GM10847 (cell line): ENCODE data around the gene HPCAL4.

Experiments used
- POLR2A ChIP-seq: IDR thresholded peaks from 2 replicates; pipeline ENCODE4 v1.6.1; 2011; ENCODE audit not compliant: insufficient read length; ENCODE audit errors: extremely low read depth

Gene HPCAL4

GRCh38 chr1:39632682-39633417 is 58.4 kb downstream of the HPCAL4 start:
- TF ChIP-seq POLR2A, result no peak

GRCh38 chr1:39632323-39632681 is 58.9 kb downstream of the HPCAL4 start:
- TF ChIP-seq POLR2A, result no peak

GRCh38 chr1:39631361-39632322 is 59.6 kb downstream of the HPCAL4 start:
- no peak for TF ChIP-seq POLR2A

- no peak for TF ChIP-seq POLR2A
Measured at GRCh38 chr1:39628807-39629350, 62.4 kb downstream of the HPCAL4 start.
